Pulmonary artery endothelial cell (primary cell): ENCODE results near the gene KCNIP4. TPM values are rescaled to one million over a fixed set of nuclear protein-coding genes. Genes with fewer than 3 reads are reported as not detected.

Experiments used
- DNase-seq: peaks from one replicate; pipeline ENCODE4 v3.0.0-alpha.2; 2011; ENCODE audit warnings: low read depth, low spot score
- total RNA-seq: library from RNA; depleted of rRNA; stranded (reverse); fragments of >200 nt; gene quantifications from 2 replicates; pipeline ENCODE4 v1.2.3, GENCODE V29; 2014

KCNIP4 gene
- total RNA-seq, 1 donor from 2014 or later: not detected

DNA sequence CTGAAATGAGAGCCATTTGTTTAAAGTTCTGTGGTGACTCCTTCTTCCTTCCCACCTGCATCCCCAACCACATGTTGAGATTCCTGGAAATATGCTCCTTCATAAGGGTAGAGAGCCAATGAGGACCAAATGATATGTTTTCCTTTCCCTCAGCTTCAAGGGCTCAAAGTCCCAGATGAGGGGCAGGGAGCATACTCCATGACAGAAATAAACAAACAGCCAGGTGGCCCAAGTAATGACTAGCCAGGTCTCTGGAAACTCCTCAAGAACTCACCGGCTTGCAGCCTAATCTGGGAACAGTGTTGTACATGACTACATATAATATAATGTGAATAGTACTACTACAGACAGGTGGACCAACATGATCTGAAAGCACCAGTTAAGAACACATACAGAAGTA is 856.0 kb downstream of the KCNIP4 start:
- no peak for DNase-seq

DNA sequence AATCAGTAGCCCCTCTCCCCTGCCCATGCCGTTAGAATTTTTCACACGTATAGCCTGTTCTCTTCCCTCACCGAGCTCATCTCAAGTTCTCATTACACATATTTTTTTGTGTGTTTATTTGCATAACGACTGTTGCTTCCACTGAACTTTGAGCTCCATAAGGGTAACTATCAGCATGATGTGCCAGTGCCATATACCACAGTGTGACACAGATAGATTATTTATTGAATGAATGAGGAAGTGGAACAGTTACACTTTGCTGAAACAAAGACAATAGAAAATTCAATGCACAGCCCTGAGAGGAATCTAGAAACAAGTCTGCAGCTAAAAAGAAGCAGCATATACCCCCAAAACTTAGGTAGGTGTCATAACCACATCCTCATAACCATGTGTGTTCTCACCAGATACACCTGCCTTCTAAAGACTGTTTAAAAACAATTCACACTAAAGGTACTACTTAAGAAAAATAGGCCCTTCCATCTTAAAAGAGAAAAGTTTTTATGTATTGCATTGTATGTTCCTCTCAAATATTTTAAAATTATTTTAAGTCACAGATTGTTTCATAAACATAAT is 858.4 kb downstream of the KCNIP4 start:
- no peak for DNase-seq

DNA sequence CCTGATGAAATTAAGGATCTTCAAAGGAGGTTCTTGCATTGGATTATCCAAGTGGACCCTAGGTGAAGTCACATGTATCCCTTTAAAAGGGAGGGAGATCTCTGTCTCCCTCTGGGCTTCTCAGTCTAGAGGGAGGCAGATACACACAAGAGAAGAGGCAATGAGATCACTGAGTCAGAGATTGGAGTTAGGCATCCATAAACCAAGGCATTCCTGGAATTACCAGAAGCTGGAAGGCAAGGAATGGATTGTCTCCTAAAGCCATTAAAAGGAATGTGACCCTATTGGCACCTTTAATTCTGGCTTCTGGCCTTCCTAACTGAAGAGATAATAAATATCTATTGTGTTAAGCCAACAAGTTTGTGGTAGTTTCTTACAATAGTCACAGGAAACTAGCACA is 865.2 kb downstream of the KCNIP4 start:
- DNase-seq: no peak

DNA sequence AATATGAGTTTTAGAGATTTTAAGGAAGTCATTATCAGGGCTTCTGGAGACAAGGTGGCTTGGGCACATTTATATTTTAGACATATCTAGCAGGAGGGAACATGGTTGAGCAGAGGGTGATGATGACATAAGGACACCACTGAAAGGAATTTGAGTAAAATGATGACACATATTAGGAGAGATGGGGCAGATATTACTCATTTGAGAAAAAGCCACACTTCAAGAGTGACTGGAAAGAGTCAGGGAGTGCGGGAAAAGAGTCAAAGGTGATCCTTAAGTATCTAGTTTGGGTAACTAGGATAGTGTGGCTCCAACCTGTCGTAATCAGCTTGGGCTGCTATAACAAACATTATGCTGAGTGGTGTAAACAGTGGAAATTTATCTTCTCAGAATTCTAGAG is 870.6 kb downstream of the KCNIP4 start:
- no peak for DNase-seq

DNA sequence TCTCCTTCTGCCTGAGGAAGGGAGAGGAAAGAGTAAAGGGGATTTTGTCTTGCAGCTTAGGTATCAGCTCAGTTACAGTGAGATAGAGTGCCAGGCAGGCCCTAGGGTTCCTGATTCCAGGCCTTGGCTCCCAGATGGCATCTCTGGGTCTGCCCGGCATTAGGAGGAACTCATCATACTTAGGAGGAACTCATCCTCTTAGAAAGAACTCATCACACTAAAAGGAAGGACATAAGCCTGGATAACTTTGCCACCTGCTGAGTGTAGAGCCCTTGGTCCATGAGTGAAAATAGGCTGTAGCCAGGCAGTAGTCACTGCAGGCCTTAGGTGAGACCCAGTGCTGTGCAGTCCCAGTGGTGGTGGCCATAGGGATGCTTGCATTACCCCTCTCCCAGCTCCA is 881.2 kb downstream of the KCNIP4 start:
- no peak for DNase-seq

DNA sequence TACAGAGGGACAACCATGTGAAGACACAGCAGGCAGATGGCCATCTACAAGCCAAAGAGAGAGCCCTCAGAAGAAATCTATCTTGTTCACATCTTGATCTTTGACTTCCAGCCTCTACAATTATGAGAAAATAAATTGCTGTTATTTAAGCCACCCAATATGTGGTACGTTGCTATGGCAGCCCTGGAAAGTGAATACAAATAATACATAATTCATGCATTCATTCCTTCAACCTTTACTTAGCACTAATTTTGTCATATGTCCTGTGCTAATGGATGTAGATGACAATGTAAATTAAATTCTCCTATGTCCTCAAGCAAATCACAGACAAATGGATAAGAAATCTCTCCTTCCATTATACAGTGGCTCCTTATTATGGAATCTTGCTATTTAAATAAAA is 886.7 kb downstream of the KCNIP4 start:
- no peak for DNase-seq

DNA sequence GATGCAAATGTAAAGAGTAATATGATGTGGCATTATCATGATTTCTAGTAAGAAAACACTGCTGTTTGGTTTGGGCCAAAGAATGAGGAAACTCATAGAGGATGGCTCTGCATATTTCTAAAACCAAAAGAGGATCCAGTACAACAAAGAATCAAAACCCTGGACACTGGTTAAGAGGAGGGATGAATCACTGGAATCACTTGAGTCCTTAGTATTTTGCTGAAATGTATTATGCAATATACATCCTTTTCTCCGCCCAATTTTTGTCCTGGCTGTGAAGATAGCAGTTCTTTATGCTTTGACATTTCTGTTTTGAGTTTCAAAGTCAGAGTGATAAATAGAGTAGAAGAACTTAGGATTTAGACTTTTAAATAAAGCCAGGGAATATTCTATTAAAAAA is 902.4 kb downstream of the KCNIP4 start:
- DNase-seq: no peak

DNA sequence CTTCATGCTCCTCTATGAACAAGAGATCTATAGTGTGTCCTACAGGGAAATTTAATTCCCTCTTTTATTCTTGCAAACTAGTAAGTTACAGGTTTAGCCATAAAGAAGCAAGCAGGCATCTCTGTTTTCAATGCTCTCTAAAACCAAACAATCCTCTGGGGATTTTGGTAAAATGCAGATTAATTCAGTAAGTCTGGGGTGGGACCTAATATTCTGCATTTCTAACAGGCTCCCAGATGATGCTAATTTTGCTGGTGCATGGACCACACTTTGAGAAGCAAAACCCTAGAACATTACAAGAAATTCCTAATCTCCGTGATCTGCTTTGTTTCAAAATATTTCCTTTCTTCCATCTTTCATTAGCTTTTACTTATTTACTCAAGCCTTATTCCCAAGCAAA is 903.5 kb downstream of the KCNIP4 start:
- no peak for DNase-seq

DNA sequence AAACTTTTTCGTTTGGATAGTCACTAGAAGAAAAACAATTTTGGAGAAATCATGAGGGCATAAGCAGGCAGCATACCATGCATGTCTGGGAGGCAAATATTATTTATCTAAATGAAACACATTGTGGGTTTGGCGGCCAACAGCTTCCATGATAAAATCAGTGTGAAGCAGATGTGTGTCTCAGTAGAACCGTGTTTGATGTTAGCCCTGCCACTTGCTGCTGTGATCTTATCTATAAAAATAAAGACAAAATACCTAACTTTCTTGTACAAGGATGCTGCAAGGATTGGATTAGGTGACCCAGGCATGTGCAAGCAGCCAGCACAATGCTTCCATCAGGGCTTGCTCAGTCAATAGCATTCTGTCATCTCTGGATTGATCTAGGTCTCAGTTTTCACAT is 906.9 kb downstream of the KCNIP4 start:
- DNase-seq: no peak

DNA sequence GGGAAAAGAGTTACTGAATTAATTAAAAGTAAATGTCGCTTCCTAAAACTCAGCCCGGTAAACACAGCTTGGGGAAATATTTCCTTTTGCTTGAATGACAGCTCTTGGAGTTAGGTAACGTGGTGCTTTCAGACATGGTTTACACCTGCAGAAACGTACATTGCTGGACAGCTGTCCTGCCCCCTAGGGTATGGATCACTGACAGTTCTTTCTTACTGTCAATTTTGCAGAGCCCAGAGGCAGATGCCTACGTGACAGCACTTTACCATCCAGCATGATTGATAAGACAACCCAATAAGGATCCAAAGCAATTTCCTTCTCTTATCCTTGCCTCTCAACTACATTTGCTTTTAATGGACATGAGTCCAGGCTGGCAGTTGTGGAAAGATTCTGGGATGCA is 913.8 kb downstream of the KCNIP4 start:
- no peak for DNase-seq

DNA sequence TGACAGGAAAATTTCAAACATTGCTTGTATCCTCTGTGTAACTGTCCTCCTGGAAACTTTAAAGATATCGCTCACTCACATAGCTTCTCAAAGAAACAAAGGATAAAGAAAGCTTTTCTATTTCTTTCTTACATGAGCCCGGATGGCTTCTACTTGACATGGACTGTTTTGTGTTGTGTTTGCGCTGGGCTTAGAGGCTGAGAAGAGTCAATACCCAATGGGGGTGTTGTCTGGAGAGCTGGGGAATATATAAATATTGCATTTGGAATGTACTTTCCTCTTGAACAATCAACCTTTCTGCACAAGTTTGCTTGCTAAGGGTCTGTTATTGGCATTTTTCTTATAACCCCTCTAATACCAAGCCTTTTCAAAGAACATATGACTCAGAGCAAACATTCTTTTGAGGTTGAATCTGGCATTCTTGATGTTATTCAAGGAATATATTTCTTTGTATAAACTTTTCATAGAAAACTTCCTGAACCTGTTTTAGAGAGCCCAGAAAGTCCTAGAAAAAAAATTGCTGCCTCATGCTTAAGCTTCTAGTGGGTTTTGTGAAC is 916.4 kb downstream of the KCNIP4 start:
- DNase-seq: no peak

DNA sequence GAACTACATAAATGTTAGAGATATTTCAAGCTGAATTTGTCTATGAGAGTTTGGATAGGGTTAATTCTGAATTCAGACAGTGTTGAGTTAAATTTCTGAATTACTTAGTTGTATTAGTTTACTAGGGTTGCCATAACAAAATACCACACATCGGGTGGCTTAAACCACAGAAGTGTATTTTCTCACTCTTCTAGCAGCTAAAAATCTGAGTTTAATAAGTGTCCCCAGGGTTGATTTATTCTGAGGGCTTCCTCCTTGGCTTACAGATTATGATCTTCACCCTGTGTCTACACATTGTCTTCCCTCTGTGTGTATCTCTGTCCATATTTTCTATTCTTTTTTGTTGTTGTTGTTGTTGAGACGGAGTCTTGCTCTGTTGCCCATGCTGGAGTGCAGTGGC is 929.8 kb downstream of the KCNIP4 start:
- no peak for DNase-seq

DNA sequence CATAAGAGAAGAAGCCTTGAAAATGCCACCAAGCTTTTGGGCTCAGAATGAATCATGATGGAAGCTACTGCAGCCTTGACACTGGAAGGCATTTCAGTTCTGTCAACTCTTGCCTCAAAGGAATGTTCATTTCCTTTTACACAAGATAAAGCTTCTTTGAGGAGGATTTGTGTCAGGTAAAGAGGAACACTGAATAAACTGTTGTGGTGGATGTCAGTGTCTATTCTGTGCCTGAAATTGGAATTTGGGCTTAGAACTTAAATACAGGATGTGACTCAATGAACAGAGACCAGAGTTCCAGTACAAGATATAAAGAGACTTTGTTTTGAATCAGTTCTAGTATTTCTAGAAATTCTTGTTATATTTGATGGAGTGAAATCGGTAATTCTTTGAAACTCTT is 935.1 kb downstream of the KCNIP4 start:
- DNase-seq: no peak

DNA sequence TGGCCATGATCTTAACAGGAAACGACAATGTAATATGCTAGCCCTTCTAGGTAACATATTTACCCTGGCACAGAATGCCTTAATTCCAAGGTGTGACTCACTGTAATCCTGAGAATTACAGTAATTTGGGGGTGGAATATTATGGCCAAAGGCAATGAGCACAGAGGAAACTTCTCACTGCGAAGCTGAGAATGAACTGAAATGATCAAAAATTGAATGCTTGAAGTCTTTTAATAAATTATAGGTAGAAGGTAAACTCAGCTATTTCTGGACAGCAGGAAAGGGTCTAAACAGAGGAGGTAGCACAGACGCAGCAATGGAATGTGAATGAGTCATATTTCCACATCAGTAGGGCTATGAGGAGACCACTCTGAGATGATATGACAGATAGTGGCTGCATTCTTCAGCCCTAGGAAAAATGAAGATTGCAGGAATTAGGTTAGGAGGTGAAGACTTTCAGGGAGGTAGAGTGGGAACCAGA is 935.7 kb downstream of the KCNIP4 start:
- DNase-seq: peak; percentile 33

DNA sequence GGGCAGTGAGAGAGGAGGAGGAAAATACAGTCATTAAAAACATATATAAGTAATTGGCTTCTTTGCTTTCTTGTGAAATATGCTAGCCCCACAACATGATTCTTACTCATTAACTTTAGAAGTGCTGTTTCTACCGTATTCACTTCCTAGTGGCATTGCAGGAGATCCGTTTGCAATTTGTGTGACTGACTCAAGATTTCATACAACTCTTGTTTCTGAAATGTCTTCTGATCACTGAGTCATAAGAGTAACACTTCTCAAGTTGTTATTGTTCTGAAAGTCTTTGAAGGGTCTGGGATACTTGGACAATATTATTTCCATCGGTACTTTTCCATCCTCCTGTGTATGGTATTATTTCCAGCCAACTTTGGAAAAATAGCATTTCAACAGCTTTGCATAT is 937.5 kb downstream of the KCNIP4 start:
- peak; percentile 4 for DNase-seq

DNA sequence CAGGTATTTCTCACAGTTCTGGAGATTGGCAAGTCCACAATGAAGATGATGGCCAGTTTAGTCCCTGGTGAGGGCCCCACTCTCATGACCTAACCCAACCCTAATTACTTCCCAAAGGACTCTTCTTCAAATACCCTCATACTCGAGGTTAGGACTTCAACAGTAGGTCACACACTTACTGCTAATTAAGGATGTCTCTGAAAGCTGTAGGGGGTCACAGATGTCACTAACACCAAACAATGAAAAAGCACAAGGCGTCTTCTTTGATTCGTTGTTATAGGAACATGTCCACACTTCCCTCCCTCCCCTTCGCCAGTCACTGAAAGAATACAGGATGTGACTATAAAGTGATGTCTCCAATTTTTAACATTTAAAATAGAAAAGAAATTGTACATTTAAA is 938.6 kb downstream of the KCNIP4 start:
- DNase-seq: no peak

DNA sequence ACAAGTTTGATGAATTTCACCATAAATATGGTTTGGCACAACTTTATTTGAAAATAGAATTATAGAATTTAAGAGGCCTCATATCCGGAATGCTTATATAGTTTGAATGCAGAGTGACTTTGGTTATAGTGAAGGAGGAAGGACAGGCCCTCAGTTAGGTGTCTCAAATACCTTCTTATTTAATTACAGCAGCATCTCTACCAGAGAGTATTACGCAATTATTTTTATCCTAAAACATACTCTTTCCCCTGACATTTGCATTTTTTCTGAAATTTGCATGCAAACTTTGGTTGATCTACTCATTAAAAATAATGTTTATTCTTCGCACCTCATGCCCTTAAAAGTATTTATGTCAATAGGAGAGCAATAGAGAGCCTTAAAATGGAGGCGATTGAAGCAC is 942.9 kb downstream of the KCNIP4 start:
- DNase-seq: no peak

DNA sequence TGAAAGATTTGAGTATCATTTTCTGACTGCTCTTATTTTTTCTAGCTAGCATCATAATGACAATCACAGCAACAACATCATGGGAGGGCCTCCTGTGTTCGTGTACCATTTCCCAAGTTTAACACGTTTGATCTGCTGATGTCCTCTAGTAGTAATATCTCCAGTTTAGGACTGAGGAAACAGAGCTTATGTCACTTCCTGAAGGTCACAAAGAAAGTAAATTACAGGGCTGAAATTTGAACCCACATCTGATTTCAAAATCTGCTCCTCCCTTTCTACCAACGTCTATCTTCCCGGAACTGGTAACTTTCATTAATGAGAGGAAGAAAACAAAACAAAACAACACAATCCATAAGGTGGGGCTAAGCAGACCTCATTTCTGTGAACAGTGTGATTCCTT is 945.6 kb downstream of the KCNIP4 start:
- no peak for DNase-seq

DNA sequence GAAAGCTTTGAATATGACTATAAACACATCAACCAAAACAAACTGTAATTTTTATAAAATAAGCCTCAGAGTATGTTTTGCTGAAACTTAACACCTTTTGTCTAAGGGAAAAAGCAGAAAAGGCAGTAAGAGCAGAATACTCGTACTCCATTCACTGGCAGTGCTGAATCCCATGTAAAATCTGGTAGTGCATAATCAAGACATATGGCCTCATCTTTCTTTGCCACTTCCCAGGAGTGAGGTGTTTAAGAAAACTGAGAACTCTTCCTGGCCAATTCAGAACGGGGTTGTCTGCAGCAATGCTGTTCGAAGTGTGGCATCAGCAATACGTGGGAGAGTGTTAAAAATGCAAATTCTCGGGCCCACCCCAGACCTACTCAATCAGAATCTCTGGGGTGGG is 946.3 kb downstream of the KCNIP4 start:
- no peak for DNase-seq

DNA sequence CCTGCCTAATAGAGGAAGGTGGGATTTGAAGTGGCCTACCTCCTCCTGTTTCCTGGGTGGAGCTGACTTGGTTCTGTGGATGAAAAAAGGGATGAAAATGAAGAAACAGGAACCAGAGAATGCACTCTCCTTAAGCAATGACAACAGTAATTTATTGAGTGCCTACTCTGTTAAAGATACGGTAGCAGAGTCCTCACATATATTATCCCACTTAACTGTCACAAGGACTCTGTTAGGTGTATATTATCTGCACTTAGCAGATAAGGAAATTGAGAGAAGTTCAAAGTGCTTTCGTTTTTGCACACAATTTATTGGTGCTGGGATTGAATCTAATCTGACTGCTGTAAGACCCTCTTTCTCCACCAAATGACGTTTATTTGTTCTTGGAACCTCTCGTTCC is 947.1 kb downstream of the KCNIP4 start:
- no peak for DNase-seq

DNA sequence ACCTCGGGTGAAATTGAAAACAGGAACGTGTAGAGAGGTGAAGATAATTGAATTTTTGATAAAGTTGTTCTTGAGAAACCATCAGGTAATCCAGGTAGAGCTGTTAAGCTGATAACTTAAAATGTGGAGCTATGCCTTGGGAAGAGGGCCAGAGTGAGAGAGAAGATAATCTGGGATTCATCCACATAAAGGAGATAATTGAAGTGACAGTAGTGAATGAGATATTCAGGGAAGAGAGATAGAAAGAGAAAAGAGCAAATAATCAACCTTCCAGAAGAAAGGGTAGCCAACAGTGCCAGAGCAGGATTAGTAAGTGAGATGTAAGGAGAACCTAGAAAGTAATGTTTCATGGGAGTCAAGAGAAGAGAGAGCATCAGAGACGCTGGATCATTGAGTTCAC is 950.7 kb downstream of the KCNIP4 start:
- no peak for DNase-seq

DNA sequence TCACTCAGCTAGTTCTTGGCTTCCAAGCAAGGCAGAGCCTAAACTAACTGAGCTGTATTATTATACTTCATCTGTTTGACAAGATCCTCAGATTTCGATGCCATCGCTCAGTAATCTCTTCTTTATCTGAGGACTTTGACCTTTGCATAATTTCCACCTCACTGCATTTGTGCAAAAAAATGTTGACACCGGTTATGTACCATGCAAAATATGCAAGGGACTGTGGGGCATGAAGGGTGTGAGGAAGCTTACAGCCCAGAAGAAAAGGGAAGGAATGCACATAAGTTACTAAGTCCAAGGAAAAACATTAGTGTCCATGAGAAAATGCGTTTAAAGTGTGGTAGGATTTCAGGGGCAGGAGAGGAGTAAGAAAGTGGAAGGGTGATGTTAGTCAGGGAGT is 953.0 kb downstream of the KCNIP4 start:
- DNase-seq: no peak

DNA sequence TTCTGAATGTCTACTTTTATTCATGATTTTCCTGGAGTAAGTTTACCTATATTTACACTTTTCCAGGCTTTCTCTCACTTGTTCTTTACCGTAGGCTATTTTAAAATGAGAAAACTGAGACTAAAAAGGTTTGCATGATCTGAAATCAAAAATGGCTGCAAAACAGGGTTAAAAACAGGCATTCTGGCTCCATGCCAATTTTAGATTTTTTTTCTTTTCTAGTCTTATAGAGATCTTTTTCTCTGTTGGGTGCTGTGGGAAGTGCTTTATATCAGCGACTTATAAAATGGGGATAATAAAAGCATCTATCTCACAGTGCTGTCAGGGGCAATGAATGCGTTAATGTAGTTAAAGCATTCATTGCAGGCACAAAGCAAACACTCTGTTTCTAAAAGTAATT is 953.6 kb downstream of the KCNIP4 start:
- DNase-seq: no peak

DNA sequence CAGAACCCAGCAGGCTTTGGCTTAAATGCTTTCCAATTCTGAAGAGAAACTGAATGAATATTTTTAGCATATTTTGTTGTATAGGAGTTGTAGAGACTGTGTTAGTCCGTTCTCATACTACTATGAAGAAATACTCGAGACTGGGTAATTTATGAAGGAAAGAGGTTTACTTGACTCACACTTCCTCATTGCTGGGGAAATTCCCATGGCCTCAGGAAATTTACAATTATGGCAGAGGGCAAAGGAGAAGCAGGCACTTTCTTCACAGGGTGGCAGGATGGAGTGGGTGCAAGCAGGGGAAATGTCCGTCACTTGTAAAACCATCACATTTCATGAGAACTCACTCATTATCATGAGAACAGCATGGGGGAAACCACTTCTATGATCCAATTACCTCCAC is 956.6 kb downstream of the KCNIP4 start:
- peak; percentile 20 for DNase-seq
